HK-2 (cell line): Measurements from ENCODE around the gene TNFRSF8.
"Not testable (repeated sequence)": the region's sequence is repeated elsewhere in the genome, so short reads cannot be mapped to it uniquely, and the experiment has no call there.

ENCODE experiments used
- DNase-seq: peaks from one replicate; pipeline ENCODE4 v3.0.0-alpha.2; 2018; ENCODE audit not compliant: unreplicated experiment

The TNFRSF8 gene

GRCh38 chr1:12038356-12039163 is 24.5 kb upstream of the TNFRSF8 start:
- DNase-seq: no peak

- DNase-seq: no peak
Measured at GRCh38 chr1:12039164-12039525, 24.0 kb upstream of the TNFRSF8 start.

- DNase-seq: not testable (repeated sequence)
Measured at GRCh38 chr1:12039824-12040456, 23.2 kb upstream of the TNFRSF8 start.

GRCh38 chr1:12040457-12041051 is 22.5 kb upstream of the TNFRSF8 start:
- DNase-seq: peak; percentile 66

- not testable (repeated sequence) for DNase-seq
Measured at GRCh38 chr1:12044187-12044877, 18.8 kb upstream of the TNFRSF8 start.

GRCh38 chr1:12046749-12047119 is 16.4 kb upstream of the TNFRSF8 start:
- no peak for DNase-seq

GRCh38 chr1:12047120-12047876 is 15.8 kb upstream of the TNFRSF8 start:
- DNase-seq: no peak

- DNase-seq: no peak
Measured at GRCh38 chr1:12048372-12048771, 14.7 kb upstream of the TNFRSF8 start.

- DNase-seq: no peak
Measured at GRCh38 chr1:12049616-12050015, 13.5 kb upstream of the TNFRSF8 start.

- DNase-seq: no peak
Measured at GRCh38 chr1:12051361-12051760, 11.7 kb upstream of the TNFRSF8 start.

GRCh38 chr1:12052008-12052573 is 11.0 kb upstream of the TNFRSF8 start:
- DNase-seq: peak; percentile 76

- DNase-seq: no peak
Measured at GRCh38 chr1:12052997-12053686, 10.0 kb upstream of the TNFRSF8 start.

GRCh38 chr1:12053752-12054548 is 9.2 kb upstream of the TNFRSF8 start:
- no peak for DNase-seq

GRCh38 chr1:12055259-12055658 is 7.8 kb upstream of the TNFRSF8 start:
- no peak for DNase-seq

- no peak for DNase-seq
Measured at GRCh38 chr1:12056331-12056841, 6.7 kb upstream of the TNFRSF8 start.

GRCh38 chr1:12057382-12057781 is 5.7 kb upstream of the TNFRSF8 start:
- no peak for DNase-seq

GRCh38 chr1:12057940-12058687 is 5.0 kb upstream of the TNFRSF8 start:
- no peak for DNase-seq

- no peak for DNase-seq
Measured at GRCh38 chr1:12059226-12059625, 3.9 kb upstream of the TNFRSF8 start.
